NCI-H524 treated with DMSO at 0.1 percent for 48 hours (cell line): ENCODE results near the gene STX1B.
"Not testable (repeated sequence)": the region's sequence is repeated elsewhere in the genome, so short reads cannot be mapped to it uniquely, and the experiment has no call there.

Experiments used
- DNase-seq: peaks from one replicate; lab custom pipeline; 2025; lab: John Stamatoyannopoulos, UW

The STX1B gene

DNA sequence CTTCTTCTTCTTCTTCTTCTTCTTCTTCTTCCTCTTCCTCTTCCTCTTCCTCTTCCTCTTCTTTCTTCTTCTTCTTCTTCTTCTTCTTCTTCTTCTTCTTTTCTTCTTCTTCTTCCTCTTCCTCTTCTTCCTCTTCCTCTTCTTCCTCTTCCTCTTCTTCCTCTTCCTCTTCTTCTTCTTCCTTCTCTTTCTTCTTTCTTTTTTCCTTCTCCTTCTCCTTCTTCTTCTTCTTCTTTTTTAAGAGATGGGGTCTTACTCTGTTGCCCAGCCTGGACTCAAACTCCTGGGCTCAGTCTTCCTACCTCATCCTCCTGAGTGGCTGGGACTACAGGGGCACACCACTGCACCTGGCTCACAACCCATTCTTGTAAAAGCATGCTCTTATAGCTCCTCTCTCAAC lies 2.9 kb upstream of the STX1B start:
- not testable (repeated sequence) for DNase-seq

DNA sequence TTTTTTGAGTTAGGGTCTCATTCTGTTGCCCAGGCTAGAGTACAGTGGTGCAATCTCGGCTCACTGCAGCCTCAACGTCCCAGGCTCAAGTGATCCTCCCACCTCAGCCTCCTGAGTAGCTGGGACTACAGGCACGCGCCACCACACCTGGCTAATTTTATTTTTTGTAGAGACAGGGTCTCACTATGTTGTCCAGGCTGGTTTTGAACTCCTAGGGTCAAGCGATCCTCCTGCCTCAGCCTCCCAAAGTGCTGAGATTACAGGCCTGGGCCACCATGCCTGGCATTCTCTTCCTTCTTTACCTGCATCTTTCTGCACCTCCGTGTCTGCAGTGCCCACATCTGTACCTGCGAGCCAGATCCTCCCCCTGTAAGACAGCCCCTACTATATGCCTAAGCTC lies 1.4 kb upstream of the STX1B start:
- DNase-seq = not testable (repeated sequence)

DNA sequence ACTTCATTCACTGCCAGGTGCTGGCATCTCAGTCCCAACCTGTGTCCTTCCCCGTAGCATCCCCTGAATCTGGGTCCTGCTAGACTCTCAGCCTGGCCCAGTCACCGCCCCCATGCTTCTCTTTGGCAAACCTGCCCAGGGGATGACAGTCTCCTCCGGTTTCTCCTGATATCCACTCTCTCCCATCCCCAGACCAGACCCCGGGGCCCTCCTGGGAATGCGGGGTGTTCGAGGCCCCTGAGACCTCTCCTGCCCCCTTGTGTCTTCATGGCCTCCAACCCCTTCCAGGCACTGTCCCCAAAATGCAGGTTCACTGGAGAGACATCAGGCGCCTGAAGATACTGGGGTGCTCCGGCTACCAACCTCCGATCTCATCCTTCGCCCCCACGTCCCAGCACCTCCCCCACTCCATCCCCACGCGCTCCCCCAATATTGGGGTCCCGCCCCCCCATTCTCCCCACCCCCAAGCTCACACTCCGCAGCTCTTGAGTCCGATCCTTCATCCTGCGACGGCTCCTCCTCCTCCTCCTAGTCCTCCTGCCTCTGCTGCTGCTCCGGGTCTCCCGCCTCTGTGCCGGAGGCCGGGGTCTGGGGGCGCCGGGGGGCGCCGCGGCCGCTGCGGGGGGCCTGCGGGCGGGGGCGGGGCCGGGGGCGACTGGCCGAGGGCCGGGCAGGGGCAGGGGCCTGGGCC lies 399 bp downstream of the STX1B start:
- DNase-seq = no peak

DNA sequence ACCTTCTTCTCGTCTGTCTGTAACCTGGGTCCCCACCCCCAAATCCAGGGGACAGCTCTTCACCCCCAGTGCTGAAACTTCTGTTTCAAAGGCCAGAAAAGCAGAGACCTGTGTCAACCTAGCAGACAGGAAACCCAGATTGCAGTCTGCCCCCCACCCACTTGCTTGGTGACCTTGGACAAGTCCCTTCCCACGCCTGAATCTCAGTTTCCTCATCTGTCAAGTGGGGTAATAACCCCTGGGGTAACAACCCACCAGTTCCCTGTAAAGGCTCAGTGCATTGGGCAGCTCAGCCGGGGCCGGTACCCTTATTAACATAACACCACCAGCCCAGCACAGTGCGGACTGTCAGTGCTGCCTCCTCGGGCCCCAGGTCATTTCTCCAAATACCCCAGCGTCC lies 1.3 kb downstream of the STX1B start:
- no peak for DNase-seq

DNA sequence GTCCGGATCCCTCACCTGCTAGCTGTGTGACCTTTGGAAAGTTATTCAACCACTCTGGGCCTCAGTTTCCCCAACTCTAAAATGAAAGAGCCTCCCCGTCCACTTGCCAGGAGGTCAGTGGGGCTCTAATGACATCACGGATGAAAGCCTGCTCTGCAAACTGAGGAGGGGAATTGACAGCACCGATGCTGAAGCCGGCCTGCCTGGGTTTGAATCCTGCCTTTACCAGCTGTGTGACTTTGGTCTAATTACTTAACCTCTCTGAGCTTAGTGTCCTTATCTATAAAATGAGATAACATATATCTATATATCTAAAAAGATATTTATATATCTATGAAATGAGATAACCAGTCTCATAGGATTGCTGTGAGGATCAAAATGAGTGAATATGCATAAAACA lies 1.9 kb downstream of the STX1B start:
- no peak for DNase-seq

DNA sequence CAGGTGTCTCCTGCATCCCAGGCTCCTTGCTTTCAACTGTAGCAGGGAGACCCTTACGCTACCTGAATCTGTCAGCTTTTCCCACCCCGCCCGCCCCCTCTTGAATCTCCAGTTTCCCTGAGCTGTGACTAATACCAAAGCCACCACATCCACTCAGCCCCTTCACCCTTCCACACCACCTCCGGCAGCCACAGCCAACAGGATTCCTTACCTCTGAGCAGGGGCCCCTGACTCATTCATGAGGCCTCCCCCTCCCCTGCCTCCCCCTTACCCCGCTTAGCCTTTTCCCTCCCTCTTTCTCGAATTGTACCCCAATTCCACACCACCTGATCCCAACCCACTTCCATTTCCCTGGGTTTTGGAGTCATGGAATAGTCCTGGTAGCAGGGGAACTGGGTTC lies 2.3 kb downstream of the STX1B start:
- DNase-seq = no peak

DNA sequence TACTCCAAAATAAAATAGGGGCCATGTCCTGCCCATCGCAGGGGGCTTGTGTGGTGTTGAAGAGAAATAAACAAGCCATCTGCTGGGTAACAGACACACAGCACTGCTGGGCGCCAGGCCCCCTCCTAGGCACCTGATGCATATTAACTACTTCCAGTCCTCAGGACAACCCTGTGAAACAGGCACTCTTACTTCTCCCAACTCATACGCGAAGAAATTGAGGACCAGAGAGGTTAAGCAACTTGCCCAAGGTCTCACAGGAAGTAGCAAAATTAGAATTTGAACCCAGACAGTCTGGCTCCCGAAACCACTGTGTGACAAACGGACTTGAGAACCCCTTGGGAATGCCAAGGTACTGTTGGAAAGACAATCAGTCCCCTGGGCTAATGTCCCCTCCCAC lies 2.8 kb downstream of the STX1B start:
- DNase-seq = no peak

DNA sequence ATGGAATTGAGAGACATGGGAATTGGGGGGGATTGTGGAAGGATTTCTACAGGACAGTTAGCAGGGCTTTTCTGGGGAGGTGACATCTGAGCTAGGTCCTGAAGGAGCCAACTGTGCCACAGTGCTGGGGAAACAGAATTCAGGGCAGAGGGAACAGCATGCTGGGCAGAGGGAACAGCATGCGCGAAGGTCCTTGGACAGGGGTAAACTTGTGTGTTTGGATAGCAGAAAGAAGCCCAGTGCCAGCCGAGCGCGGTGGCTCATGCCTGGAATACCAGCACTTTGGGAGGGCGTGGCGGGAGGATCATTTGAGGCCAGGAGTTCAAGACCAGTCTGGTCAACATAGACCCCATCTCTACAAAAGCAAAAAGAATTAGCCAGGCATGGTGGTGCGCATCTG lies 3.8 kb downstream of the STX1B start:
- no peak for DNase-seq

DNA sequence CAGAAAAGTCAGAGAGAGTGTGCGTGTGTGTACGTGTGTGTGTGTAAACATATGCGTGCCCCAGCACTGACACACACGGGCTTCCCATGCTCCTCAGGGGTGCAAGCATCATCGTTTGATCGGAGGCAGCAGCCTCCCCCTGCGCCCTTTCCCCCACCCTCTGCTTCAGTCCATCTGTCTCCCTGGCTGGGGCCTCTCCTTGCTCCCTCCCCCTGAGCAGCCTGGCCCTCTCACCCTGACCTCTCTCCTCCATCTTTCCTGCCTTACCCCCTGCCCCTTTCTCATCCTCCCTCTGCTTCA lies 4.4 kb downstream of the STX1B start:
- DNase-seq = no peak

DNA sequence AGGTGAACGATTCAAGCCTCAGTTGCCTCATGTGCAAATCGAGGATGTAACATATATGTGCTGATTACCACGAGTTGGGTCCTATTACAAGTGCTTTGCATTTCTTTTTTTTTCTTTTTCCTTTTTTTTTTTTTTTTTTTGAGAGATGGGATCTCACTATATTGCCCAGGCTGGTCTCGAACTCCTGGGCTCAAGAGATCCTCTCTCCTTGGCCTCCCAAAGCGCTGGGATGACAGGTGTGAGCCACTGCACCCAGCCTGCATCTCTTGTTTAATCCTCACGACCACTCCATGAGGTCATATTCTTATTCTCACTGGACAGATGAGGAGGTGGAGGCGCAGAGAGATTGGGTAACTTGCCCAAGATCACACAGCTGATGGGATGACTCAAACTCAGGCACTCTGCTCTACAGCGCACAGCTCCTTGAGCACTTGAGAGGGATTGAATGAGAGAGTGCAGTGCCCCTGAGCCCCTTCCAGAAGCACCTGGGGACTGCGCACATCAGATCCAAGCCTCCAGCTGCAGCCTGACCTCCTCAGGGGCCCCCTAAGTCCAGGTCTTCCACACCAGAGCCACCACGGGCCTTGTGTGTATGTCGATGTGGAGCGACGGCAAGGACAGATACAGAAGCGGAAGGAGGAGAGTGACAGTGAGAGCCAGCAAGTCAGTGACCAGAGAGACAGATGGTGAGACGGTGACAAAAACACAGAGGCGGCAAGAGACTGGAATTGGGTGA lies 4.9 kb downstream of the STX1B start:
- peak; percentile 66 for DNase-seq

DNA sequence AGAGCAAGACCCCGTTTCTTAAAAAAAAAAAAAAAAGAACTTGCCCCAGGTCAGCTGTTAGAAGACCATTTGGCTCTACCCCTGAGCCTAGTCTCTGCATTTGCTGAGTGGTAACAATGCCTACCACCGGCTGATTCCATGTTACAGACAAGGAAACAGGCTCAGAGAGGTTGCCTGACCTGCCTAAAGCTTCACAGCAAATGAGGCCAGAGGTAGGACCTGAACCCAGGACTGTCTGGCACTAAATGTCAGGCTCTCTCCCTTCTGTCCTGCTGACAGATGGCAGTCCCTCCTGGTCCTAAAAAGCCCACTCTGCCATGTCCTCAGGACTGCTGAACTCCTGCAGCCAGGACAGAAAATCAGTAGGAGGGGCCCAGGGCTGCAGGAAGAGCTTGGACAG lies 5.8 kb downstream of the STX1B start:
- DNase-seq = no peak

DNA sequence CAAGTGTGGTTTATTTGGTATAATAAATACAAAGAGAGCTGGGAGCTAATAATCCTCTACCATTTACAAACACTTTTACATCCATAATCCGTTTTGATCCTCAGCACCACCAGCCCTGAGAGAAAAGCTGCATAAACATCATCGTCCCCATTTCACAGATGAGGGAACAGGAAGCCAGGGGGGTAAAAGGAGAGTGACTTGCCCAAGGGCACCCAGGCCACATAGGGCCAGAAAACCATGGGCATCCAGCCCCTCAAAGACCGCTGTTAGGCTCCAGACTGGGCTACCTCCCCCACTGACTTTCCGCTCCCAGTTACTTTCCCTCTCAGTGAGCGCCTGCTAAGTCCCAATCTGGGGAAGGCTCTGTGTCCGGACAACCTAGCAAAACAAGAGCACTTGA lies 6.7 kb downstream of the STX1B start:
- no peak for DNase-seq

DNA sequence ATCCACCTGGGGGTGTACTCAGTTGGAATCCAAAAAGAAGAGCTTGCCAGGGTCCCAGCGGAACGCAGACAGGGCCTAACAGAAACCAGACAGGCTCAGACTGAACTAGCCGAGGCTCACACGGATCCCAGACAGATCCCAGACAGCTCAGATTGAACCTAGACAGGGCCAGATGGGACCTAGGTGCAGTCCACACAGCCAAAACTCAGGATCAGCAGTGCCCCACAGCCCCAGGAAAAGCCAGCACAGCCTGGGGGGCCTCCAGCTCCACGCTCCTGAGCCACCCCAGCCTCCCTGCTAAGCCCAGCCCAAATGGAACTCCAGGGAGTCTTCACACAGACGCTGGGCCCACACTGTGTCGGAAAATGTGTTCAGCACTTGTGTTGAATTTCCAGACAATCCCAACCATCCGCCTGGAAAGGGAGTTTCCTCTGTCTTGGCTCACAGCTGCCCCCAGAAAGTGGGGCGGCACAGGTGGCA lies 7.5 kb downstream of the STX1B start:
- DNase-seq = no peak

DNA sequence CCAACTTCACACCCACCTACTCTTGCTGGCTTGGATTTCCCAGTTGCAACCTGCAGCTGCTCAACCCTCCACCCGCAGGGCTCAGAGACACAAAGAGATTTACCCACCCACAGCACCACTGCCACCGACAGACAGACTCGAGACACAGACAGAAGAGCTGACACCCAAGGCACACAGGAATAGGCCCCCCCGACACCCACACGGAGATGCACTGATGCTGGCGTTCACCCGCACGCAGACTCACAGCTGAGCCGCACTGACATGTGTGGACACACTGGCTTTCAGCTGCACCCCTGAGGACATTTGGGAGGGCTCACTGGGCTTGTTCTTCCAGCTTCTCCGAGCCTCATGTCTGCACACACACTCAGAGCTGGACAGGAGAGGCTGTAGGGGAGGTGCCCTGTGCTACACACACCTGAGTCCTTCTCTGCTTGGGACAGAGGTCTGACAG lies 8.2 kb downstream of the STX1B start:
- DNase-seq = no peak

DNA sequence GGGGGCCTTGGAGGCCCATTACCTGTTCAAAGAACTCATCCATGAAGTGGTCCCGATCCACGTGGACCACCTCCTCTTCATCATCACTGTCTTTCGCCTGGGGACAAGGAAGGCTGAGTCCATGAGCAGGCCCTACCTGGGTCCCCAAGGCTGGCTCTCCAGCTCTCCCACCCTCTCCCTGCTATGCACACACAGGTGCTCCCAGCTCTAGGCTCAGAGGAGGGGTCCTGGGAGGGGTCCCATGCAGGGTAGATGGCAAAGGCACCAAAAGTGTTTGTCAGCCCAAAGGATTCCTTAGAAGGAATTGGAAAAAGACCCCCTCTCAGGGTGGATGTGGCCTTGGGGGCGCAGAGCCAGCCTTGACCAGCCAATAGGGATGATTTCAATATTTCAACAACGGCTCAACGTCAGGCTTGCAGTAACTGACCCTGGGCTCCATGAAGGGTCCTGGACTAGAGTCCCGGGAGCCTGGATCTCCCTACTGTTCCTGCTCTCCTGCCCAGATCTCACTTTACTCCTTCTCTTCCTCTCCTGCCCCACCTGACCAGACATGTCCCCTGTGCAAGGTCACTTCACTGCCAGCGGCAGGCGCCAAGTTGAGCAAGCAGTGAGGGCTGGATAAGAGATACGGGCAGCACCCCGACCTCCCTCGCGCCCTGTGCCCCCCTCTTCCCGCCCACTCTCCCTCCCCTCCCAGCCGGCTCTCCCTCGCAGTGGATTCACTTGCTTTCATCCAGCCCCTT lies 8.8 kb downstream of the STX1B start:
- no peak for DNase-seq

DNA sequence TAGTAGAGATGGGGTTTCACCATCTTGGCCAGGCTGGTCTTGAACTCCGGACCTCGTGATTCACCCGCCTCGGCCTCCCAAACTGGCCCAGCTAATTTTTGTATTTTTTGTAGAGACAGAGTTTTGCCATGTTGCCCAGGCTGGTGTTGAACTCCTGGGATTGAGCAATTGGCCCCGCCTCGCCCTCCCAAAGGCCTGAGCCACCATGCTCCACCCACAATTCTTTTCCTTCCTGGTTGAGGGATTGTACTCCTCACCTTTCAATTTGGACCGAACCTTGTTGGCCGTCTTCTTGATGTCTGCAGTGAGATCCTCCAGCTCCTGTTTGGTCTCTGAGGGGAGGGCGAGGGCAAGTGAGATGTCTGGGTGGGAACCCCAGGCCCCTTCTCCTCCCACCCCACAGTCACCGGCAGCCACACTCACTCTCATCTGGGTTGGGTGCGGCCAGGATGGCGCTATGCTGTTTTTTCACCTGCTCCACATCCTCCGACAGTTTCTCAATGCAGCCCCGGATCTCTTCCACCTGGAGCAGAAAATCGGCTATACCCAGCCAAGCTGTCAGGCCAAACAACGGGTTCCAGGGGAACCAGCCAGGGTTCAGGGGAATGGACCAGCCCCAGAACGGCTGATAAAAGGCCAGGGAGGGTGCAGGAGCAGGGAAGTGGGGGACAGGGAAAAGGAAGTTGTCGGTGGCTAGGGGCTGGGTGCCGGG lies 9.6 kb downstream of the STX1B start:
- no peak for DNase-seq

DNA sequence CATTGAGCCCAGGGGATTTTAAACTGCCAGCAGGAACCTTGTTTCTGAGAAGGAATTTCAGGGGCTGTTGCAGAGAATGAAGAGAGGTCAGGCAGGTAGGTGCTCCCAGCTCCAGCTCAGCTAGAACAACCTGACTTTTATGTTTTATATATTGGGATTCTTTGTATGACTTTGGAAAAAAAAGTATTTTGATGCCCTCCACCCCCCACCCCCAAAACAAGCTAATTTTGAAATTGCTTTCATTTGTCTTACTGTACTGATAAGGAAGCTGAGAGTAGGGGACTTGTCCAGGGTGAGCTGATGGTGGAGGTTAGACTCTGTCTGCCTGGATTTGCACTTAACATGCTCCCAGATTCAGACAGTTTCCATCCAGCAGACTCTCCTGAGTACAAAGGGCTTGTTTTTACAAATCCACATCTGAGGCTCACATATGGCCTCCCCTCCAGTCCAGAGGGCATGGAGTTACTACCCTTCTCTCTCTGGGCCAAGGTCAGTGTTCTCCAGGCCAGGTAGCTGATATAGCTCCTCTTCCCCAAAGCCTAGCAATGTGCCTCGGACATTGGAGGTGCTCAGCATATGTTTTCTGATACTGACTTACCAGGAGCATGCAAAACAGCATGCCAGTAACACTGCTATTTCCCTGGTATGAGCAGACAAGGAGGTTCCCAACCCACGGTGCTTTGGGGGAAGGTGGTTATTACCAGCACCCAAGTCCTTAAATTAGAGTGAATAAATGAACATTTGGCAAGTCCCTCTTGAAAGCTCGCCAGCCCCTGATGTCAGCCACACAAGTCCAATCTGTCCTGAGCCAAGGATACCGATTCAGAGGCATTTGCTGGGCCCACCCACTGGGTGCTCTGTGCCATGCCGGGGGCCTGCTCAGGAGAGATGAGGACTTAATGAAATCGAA lies 11.3 kb downstream of the STX1B start:
- DNase-seq = no peak

DNA sequence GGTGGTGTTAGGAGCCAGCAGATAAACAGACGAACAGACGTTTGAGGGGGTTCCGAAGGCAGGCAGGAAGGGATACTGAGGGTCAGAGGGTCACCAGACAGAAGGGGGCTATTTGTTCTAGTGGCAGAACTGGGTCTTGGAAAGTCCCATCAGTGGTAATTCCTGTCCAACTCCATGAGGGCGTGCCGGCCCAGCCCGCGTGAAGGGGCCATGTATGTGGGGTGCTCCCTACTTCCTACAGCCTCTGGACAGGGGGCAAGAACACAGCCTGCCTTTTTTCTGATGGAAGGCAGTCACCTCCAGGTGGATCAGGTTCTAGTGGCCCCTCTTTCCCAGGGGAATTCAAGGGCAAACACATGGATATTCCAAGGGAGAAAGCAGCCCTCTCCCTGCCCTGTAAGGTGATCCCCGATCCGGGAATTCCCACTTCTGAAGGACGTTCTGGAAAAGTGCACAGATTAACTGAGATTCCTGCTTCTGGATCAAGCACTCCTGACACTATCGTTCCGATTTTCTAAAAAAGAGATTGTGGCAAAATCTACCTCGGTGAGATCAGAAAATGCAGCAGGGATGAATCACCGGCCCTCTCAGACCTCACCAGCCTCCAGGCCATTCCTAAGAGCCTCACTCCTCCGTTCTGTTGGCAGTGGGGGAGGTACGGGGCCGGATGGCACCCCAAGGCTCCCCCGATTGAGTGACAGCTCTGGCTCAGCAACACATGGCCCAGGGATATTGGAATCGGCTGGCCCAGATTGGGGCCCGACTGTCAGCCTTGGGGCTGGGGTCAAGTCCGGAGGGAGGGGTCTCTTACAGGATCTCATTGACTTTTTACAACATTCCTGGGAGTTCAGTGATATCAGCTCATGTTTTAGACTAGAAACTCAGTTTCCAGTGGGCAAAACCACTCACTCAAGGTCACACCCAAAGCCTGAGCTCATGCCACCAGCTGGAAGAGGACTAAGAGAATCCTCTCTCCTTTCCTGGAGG lies 12.4 kb downstream of the STX1B start:
- no peak for DNase-seq

DNA sequence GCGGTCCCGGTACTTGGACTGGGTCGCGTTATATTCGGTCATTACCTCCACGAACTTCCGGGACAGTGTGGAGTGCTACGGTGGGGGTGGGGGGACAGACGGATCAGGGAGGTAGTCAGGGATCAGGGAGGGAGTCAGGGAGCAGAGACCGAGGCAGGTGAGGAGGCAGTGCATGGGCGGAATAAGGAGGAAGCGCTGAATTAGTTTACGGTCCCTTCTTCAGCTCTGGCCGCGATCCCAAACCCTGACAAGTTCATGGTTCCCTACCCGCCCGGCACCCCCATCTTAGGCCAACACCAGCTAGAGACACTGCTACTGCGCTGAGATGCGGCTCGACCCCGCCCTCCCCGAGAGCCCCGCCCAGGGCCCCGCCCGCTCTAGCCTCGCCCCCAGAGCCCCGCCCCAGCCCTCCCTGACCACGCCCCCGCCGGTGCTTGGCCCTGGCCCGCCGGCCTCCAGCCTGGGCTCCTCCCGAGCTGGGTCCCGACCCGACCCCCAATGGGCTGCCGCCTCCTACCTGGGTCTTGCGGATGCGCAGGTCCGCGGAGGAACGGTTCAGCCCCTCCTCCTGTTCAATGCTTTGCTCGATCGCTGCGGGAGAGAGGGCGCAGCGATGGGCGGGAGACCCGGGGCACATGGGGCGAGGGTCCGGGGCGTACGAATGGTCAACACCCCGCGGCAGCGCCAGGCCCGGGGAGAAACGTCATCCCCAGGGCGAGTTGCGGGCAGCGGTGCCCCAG lies 13.3 kb downstream of the STX1B start:
- no peak for DNase-seq
